Measurements from ENCODE around the gene PI4KA. TPM values are rescaled to one million over a fixed set of nuclear protein-coding genes. Genes with fewer than 3 reads are reported as not detected.
A peak's percentile ranks its signal among the peaks of the same experiment; 100 is the strongest.

PI4KA gene
- total and polyA plus RNA-seq, 5 donors from 2014 or later, result 38.9 to 182 (median 44.5) TPM

GRCh38 chr22:20751185-20751851, 107.3 kb downstream of the PI4KA start:
- Mint-ChIP-seq H3K36me3 (peaks cover 40% of the 10 kb centered on the region), H3K9me3 (no peaks in the 10 kb centered on the region), H3K27ac (no peak overlapping the region), H3K4me1 (peaks cover 0 to 5% (median 0%) of the 10 kb centered on the region in 4 donors), H3K4me3 (no peak overlapping the region), H3K27me3 (no peaks in the 10 kb centered on the region)
- no peak for DNase-seq
- Histone ChIP-seq H3K36me3 (ENCODE audit: control insufficient read depth, insufficient read depth, low read length) (peaks cover 73% of the 10 kb centered on the region), H3K9me3 (ENCODE audit: control insufficient read depth in 2 of 2, low read length in 2 of 2) (no peaks in the 10 kb centered on the region), H3K4me3 (ENCODE audit: low read depth, low read length) (no peak overlapping the region), H3K4me1 (ENCODE audit: control insufficient read depth, insufficient read depth, low read length, poor library complexity, severe bottlenecking) (no peaks in the 10 kb centered on the region), H3K27ac (ENCODE audit: insufficient read depth, low read length, poor library complexity, severe bottlenecking) (no peak overlapping the region), H3K27me3 (ENCODE audit: control insufficient read depth, insufficient read depth, low read length) (no peaks in the 10 kb centered on the region)
- no peak for ATAC-seq (ENCODE audit: low read depth in 2 of 2)

GRCh38 chr22:20750461-20751184, 108.0 kb downstream of the PI4KA start:
- ATAC-seq (ENCODE audit: low read depth in 2 of 2) (peak in 1 of 2 donors; percentile 42), DNase-seq (no peak)
- H3K9me3 Mint-ChIP-seq, result no peaks in the 10 kb centered on the region
- H3K27me3 Mint-ChIP-seq, result no peaks in the 10 kb centered on the region
- peak overlapping the region in 2 of 3 donors; percentile 48 to 67 for H3K27ac Mint-ChIP-seq
- Histone ChIP-seq H3K27me3 (ENCODE audit: control insufficient read depth, insufficient read depth, low read length) (no peaks in the 10 kb centered on the region), H3K4me3 (ENCODE audit: low read depth, low read length) (no peak overlapping the region), H3K4me1 (ENCODE audit: control insufficient read depth, insufficient read depth, low read length, poor library complexity, severe bottlenecking) (no peaks in the 10 kb centered on the region), H3K36me3 (ENCODE audit: control insufficient read depth, insufficient read depth, low read length) (peaks cover 76% of the 10 kb centered on the region), H3K27ac (ENCODE audit: insufficient read depth, low read length, poor library complexity, severe bottlenecking) (no peak overlapping the region), H3K9me3 (ENCODE audit: control insufficient read depth in 2 of 2, low read length in 2 of 2) (no peaks in the 10 kb centered on the region)
- H3K36me3 Mint-ChIP-seq, result peaks cover 40% of the 10 kb centered on the region
- no peak overlapping the region for H3K4me3 Mint-ChIP-seq
- H3K4me1 Mint-ChIP-seq, result peaks cover 0 to 5% (median 0%) of the 10 kb centered on the region in 4 donors

GRCh38 chr22:20749453-20749852, 109.2 kb downstream of the PI4KA start:
- Histone ChIP-seq H3K4me1 (ENCODE audit: control insufficient read depth, insufficient read depth, low read length, poor library complexity, severe bottlenecking) (no peaks in the 10 kb centered on the region), H3K27ac (ENCODE audit: insufficient read depth, low read length, poor library complexity, severe bottlenecking) (no peak overlapping the region), H3K9me3 (ENCODE audit: control insufficient read depth in 2 of 2, low read length in 2 of 2) (no peaks in the 10 kb centered on the region), H3K27me3 (ENCODE audit: control insufficient read depth, insufficient read depth, low read length) (no peaks in the 10 kb centered on the region), H3K36me3 (ENCODE audit: control insufficient read depth, insufficient read depth, low read length) (peaks cover 84% of the 10 kb centered on the region), H3K4me3 (ENCODE audit: low read depth, low read length) (no peak overlapping the region)
- DNase-seq (no peak), ATAC-seq (ENCODE audit: low read depth in 2 of 2) (no peak)
- H3K27me3 Mint-ChIP-seq, result no peaks in the 10 kb centered on the region
- H3K36me3 Mint-ChIP-seq, result peaks cover 39% of the 10 kb centered on the region
- peaks cover 0 to 5% (median 0%) of the 10 kb centered on the region in 4 donors for H3K4me1 Mint-ChIP-seq
- no peak overlapping the region for H3K4me3 Mint-ChIP-seq
- H3K9me3 Mint-ChIP-seq, result no peaks in the 10 kb centered on the region
- H3K27ac Mint-ChIP-seq, result peak overlapping the region in 2 of 3 donors; percentile 85 to 90

GRCh38 chr22:20748731-20749428, 109.7 kb downstream of the PI4KA start:
- Mint-ChIP-seq H3K27ac (peak overlapping the region; percentile 28 to 90 (median 85)), H3K9me3 (no peaks in the 10 kb centered on the region), H3K4me3 (no peak overlapping the region), H3K36me3 (peaks cover 37% of the 10 kb centered on the region), H3K27me3 (no peaks in the 10 kb centered on the region), H3K4me1 (peaks cover 0 to 2% (median 0%) of the 10 kb centered on the region in 4 donors)
- H3K4me3 ChIP-seq (ENCODE audit: low read depth, low read length), result no peak overlapping the region
- peaks cover 87% of the 10 kb centered on the region for H3K36me3 ChIP-seq (ENCODE audit: control insufficient read depth, insufficient read depth, low read length)
- H3K4me1 ChIP-seq (ENCODE audit: control insufficient read depth, insufficient read depth, low read length, poor library complexity, severe bottlenecking), result no peaks in the 10 kb centered on the region
- H3K27me3 ChIP-seq (ENCODE audit: control insufficient read depth, insufficient read depth, low read length), result no peaks in the 10 kb centered on the region
- no peak for DNase-seq
- H3K27ac ChIP-seq (ENCODE audit: insufficient read depth, low read length, poor library complexity, severe bottlenecking), result no peak overlapping the region
- H3K9me3 ChIP-seq (ENCODE audit: control insufficient read depth in 2 of 2, low read length in 2 of 2), result no peaks in the 10 kb centered on the region
- ATAC-seq (ENCODE audit: low read depth in 2 of 2), result no peak

- peaks cover 33% of the 10 kb centered on the region for H3K36me3 Mint-ChIP-seq
- no peak overlapping the region for H3K27ac ChIP-seq (ENCODE audit: insufficient read depth, low read length, poor library complexity, severe bottlenecking)
Measured at GRCh38 chr22:20748082-20748481, 110.5 kb downstream of the PI4KA start.

DNA sequence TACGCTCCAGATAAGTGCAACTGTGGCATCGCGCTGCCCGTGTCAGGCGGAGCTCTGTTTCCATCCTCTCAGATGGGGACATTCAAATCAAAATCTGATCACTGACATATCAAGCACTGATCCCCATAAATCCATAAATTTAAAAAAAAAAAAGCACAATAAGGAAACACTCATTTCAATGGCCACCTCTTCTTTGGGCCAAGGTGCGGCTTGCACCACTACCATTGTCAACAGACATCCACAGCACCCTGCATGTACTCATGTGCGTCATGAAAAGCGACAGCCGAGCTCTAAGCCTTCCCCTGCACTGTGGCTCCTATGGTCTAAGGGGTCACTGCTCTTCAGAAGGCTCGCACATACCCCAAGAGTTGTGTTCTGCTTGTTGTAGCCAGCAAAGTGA, 111.4 kb downstream of the PI4KA start:
- H3K4me3 ChIP-seq (ENCODE audit: low read depth, low read length), result no peak overlapping the region
- DNase-seq (no peak), ATAC-seq (ENCODE audit: low read depth in 2 of 2) (no peak)
- H3K27ac ChIP-seq (ENCODE audit: insufficient read depth, low read length, poor library complexity, severe bottlenecking), result no peak overlapping the region
- H3K4me1 ChIP-seq (ENCODE audit: control insufficient read depth, insufficient read depth, low read length, poor library complexity, severe bottlenecking), result no peaks in the 10 kb centered on the region
- peaks cover 0 to 2% (median 0%) of the 10 kb centered on the region in 4 donors for H3K4me1 Mint-ChIP-seq
- H3K27me3 Mint-ChIP-seq, result no peaks in the 10 kb centered on the region
- no peak overlapping the region for H3K4me3 Mint-ChIP-seq
- H3K27ac Mint-ChIP-seq, result peak overlapping the region in 1 of 3 donors; percentile 52
- H3K36me3 Mint-ChIP-seq, result peaks cover 31% of the 10 kb centered on the region
- no peaks in the 10 kb centered on the region for H3K27me3 ChIP-seq (ENCODE audit: control insufficient read depth, insufficient read depth, low read length)
- H3K36me3 ChIP-seq (ENCODE audit: control insufficient read depth, insufficient read depth, low read length), result peaks cover 86% of the 10 kb centered on the region
- H3K9me3 ChIP-seq (ENCODE audit: control insufficient read depth in 2 of 2, low read length in 2 of 2), result no peaks in the 10 kb centered on the region
- H3K9me3 Mint-ChIP-seq, result no peaks in the 10 kb centered on the region

More at GRCh38 chr22:20748082-20748481, 110.5 kb downstream of the PI4KA start:
- Mint-ChIP-seq H3K4me1 (peaks cover 0 to 2% (median 0%) of the 10 kb centered on the region in 4 donors), H3K9me3 (no peaks in the 10 kb centered on the region), H3K27ac (no peak overlapping the region), H3K4me3 (no peak overlapping the region), H3K27me3 (no peaks in the 10 kb centered on the region)
- ATAC-seq (ENCODE audit: low read depth in 2 of 2) (no peak), DNase-seq (no peak)
- H3K27me3 ChIP-seq (ENCODE audit: control insufficient read depth, insufficient read depth, low read length), result no peaks in the 10 kb centered on the region
- H3K9me3 ChIP-seq (ENCODE audit: control insufficient read depth in 2 of 2, low read length in 2 of 2), result no peaks in the 10 kb centered on the region
- peaks cover 88% of the 10 kb centered on the region for H3K36me3 ChIP-seq (ENCODE audit: control insufficient read depth, insufficient read depth, low read length)
- no peaks in the 10 kb centered on the region for H3K4me1 ChIP-seq (ENCODE audit: control insufficient read depth, insufficient read depth, low read length, poor library complexity, severe bottlenecking)
- no peak overlapping the region for H3K4me3 ChIP-seq (ENCODE audit: low read depth, low read length)

- Histone ChIP-seq H3K27ac (ENCODE audit: insufficient read depth, low read length, poor library complexity, severe bottlenecking) (no peak overlapping the region), H3K9me3 (ENCODE audit: control insufficient read depth in 2 of 2, low read length in 2 of 2) (no peaks in the 10 kb centered on the region), H3K36me3 (ENCODE audit: control insufficient read depth, insufficient read depth, low read length) (peaks cover 83% of the 10 kb centered on the region), H3K27me3 (ENCODE audit: control insufficient read depth, insufficient read depth, low read length) (no peaks in the 10 kb centered on the region), H3K4me3 (ENCODE audit: low read depth, low read length) (no peak overlapping the region), H3K4me1 (ENCODE audit: control insufficient read depth, insufficient read depth, low read length, poor library complexity, severe bottlenecking) (no peaks in the 10 kb centered on the region)
- ATAC-seq (ENCODE audit: low read depth in 2 of 2), result no peak
- no peaks in the 10 kb centered on the region for H3K9me3 Mint-ChIP-seq
- H3K27ac Mint-ChIP-seq, result peak overlapping the region in 1 of 3 donors; percentile 52
- H3K27me3 Mint-ChIP-seq, result no peaks in the 10 kb centered on the region
- peaks cover 0 to 4% (median 1%) of the 10 kb centered on the region in 4 donors for H3K4me1 Mint-ChIP-seq
- no peak overlapping the region for H3K4me3 Mint-ChIP-seq
- no peak for DNase-seq
- peaks cover 36% of the 10 kb centered on the region for H3K36me3 Mint-ChIP-seq
Measured at GRCh38 chr22:20746431-20747189, 112.0 kb downstream of the PI4KA start.
